Neutrophil (primary cell): ENCODE results near the gene DCAF8L2.

Experiments used
- H3K27ac ChIP-seq: fragments of 200-600 bp; sonication (generic); 2 replicates; pipeline ENCODE4 v1.5.1; 2016; ENCODE audit warnings: mild to moderate bottlenecking, moderate library complexity
- H3K27me3 ChIP-seq: fragments of 200-600 bp; sonication (generic); 2 replicates; pipeline ENCODE4 v1.6.0; 2016; ENCODE audit warnings: mild to moderate bottlenecking
- H3K36me3 ChIP-seq: fragments of 200-600 bp; sonication (generic); 2 replicates; pipeline ENCODE4 v1.5.1; 2017
- H3K4me1 ChIP-seq, 2 experiments: fragments of 200-600 bp in 1 of 2; sonication (generic) in 1 of 2; 1 replicate in 1 of 2; 2 replicates in 1 of 2; pipeline versions ENCODE4 v1.5.1 to v1.6.1; 2013 to 2016; ENCODE audit warnings: low read depth in 1 of 2, low read length in 1 of 2, mild to moderate bottlenecking in 1 of 2, moderate library complexity in 1 of 2; ENCODE audit not compliant: control insufficient read depth in 1 of 2, insufficient read depth in 1 of 2
- H3K4me3 ChIP-seq, 2 experiments: fragments of 200-600 bp in 1 of 2; sonication (generic) in 1 of 2; 1 replicate in 1 of 2; 2 replicates in 1 of 2; pipeline ENCODE4 v1.5.1; 2013 to 2016; ENCODE audit warnings: low read depth in 1 of 2, low read length in 1 of 2, mild to moderate bottlenecking in 1 of 2, moderate library complexity in 1 of 2
- H3K9me3 ChIP-seq: fragments of 200-600 bp; sonication (generic); 2 replicates; pipeline ENCODE4 v1.5.1; 2016
- TF ChIP-seq, protein P1 (sequence below): fragments of 200-600 bp; sonication (generic); IDR thresholded peaks from 2 replicates; pipeline ENCODE4 v1.5.1; 2016; ENCODE audit warnings: antibody characterized with exemption

DCAF8L2 gene

DNA sequence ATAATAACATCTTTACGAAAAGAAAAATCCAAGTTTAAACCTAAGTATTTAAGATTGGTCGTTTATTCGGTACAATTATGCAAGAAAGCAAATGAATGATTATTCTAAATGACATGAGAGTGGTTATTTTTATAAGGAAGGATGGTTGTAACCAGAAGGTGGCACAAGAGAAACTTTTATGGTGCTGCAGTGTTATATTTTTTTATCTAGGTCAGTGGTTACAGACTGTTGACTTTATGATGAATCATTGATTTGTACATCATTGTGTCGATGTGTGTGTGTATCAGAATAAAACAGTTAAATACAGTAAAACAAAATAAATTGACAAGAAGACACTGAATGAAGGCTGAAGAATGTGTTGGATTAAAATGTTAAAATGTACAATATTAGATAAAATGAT lies 9.8 kb downstream of the DCAF8L2 start:
- Histone ChIP-seq H3K9me3 (no peaks in the 10 kb centered on the region), H3K27ac (no peak overlapping the region), H3K4me3 (no peak overlapping the region), H3K27me3 (no peaks in the 10 kb centered on the region), H3K36me3 (no peaks in the 10 kb centered on the region), H3K4me1 (no peaks in the 10 kb centered on the region)
- TF ChIP-seq, protein P1, sequence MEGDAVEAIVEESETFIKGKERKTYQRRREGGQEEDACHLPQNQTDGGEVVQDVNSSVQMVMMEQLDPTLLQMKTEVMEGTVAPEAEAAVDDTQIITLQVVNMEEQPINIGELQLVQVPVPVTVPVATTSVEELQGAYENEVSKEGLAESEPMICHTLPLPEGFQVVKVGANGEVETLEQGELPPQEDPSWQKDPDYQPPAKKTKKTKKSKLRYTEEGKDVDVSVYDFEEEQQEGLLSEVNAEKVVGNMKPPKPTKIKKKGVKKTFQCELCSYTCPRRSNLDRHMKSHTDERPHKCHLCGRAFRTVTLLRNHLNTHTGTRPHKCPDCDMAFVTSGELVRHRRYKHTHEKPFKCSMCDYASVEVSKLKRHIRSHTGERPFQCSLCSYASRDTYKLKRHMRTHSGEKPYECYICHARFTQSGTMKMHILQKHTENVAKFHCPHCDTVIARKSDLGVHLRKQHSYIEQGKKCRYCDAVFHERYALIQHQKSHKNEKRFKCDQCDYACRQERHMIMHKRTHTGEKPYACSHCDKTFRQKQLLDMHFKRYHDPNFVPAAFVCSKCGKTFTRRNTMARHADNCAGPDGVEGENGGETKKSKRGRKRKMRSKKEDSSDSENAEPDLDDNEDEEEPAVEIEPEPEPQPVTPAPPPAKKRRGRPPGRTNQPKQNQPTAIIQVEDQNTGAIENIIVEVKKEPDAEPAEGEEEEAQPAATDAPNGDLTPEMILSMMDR: no peak

DNA sequence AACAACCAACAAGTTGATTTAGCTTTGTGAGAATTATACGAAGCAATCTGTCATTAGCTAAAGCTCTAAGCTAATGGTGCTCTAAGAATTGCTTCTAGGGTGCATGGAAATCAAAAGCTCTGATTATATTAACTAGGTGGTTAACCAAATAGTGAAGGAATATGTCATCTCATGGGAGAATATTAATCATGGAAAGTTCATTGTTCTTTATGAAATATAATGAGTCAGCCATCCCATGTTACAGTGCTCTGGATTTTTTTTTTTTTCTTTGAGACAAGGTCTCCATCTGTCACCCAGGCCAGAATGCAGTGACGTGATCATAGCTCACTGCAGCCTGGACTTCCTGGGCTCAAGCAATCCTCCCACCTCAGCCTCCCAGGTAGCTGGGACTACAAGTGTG lies 10.5 kb downstream of the DCAF8L2 start:
- no peaks in the 10 kb centered on the region for H3K9me3 ChIP-seq
- no peak overlapping the region for H3K4me3 ChIP-seq
- H3K27me3 ChIP-seq: no peaks in the 10 kb centered on the region
- H3K36me3 ChIP-seq: no peaks in the 10 kb centered on the region
- H3K4me1 ChIP-seq: no peaks in the 10 kb centered on the region
- TF ChIP-seq, protein P1: no peak
- H3K27ac ChIP-seq: no peak overlapping the region

GRCh38 chrX:27608671-27609070 lies 18.5 kb downstream of the DCAF8L2 start:
- H3K9me3 ChIP-seq: no peaks in the 10 kb centered on the region

GRCh38 chrX:27619459-27619858 lies 29.3 kb downstream of the DCAF8L2 start:
- Histone ChIP-seq H3K9me3 (no peaks in the 10 kb centered on the region), H3K4me1 (no peaks in the 10 kb centered on the region), H3K27me3 (no peaks in the 10 kb centered on the region), H3K36me3 (no peaks in the 10 kb centered on the region), H3K27ac (no peak overlapping the region), H3K4me3 (no peak overlapping the region)
- TF ChIP-seq, protein P1: no peak

More at GRCh38 chrX:27608671-27609070, 18.5 kb downstream of the DCAF8L2 start:
- no peaks in the 10 kb centered on the region for H3K4me1 ChIP-seq
- H3K27me3 ChIP-seq: no peaks in the 10 kb centered on the region
- H3K4me3 ChIP-seq: no peak overlapping the region
- no peak overlapping the region for H3K27ac ChIP-seq
- H3K36me3 ChIP-seq: no peaks in the 10 kb centered on the region
- TF ChIP-seq, protein P1: no peak

- Histone ChIP-seq H3K36me3 (no peaks in the 10 kb centered on the region), H3K27ac (no peak overlapping the region)
- TF ChIP-seq, protein P1: no peak
Observed at GRCh38 chrX:27619975-27620374, 29.8 kb downstream of the DCAF8L2 start.

GRCh38 chrX:27622883-27623282 lies 32.7 kb downstream of the DCAF8L2 start:
- Histone ChIP-seq H3K4me1 (no peaks in the 10 kb centered on the region), H3K27me3 (no peaks in the 10 kb centered on the region), H3K27ac (no peak overlapping the region), H3K9me3 (no peaks in the 10 kb centered on the region), H3K4me3 (no peak overlapping the region), H3K36me3 (no peaks in the 10 kb centered on the region)
- TF ChIP-seq, protein P1: no peak

More at GRCh38 chrX:27619975-27620374, 29.8 kb downstream of the DCAF8L2 start:
- H3K4me3 ChIP-seq: no peak overlapping the region
- H3K9me3 ChIP-seq: no peaks in the 10 kb centered on the region
- no peaks in the 10 kb centered on the region for H3K27me3 ChIP-seq
- H3K4me1 ChIP-seq: no peaks in the 10 kb centered on the region
